ENCODE data around the gene IL3.

Gene IL3

DNA sequence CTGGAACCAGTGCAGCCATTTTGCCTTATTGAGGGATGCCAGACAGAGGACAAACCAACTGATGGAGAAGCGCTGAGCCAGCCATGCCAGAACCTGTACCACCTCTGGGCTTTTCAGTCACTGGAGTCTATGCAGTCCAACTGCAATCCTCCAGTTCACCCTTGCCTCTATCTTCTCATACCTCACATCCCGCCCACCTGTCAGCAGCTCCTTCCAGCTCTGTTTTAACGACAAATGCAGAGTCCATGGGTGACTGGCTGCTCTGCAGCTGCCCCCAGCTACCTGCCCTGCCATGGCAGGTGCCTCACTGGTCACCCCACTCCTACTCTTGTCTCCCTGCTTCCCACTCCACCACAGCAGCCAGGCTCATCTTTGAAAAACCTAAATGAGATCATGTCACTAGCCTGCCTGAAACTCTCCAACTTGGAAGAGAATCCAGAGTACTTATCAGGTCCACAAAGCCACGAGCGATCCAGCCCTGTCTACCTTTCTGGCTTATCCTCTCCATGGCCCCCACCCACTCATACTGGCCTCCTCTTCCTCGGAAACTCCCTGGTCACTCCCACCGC lies 35.0 kb upstream of the IL3 start:
- no peak for DNase-seq

GRCh38 chr5:132026516-132027008 lies 33.9 kb upstream of the IL3 start:
- DNase-seq = no peak

GRCh38 chr5:132027027-132027426 lies 33.4 kb upstream of the IL3 start:
- no peak for DNase-seq

DNA sequence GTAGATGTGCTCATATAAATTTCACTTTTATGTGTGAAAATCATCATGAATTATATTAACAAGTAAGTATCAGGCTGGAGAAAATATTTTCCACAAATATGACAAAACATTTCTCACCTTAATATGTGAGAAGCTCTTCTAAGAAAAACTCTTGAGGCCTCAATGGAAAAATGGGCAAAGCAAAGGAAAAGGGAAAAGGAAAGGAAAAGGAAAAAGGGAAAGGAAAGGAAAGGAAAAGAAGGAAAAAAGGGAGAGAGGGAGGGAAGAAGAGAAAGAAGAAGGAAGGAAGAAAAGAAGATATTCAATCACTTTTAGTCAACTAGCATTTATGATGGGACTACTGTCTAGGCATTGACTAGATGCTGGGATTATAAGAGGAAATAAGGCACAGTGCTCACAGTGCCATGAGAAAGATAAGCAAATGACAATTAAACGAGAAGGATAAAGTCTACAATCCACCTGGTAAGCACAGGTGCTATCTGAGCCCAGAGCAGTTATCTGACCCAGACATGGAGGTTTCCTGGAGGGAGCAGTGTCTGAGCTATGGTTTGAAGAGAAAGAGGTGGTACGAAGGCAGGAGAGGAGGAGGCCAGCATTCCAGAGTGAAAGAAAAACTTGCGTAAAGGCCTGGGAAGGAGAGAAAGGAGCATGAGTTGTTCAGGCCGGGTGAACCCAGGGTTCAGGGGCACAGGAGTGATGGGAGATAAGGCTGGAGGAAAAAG lies 30.7 kb upstream of the IL3 start:
- no peak for DNase-seq

- DNase-seq = no peak
Measured at GRCh38 chr5:132030610-132031009, 29.8 kb upstream of the IL3 start.

- no peak for DNase-seq
Measured at GRCh38 chr5:132032196-132032595, 28.3 kb upstream of the IL3 start.

GRCh38 chr5:132033122-132033521 lies 27.3 kb upstream of the IL3 start:
- DNase-seq = no peak

- DNase-seq = no peak
Measured at GRCh38 chr5:132037353-132037752, 23.1 kb upstream of the IL3 start.

DNA sequence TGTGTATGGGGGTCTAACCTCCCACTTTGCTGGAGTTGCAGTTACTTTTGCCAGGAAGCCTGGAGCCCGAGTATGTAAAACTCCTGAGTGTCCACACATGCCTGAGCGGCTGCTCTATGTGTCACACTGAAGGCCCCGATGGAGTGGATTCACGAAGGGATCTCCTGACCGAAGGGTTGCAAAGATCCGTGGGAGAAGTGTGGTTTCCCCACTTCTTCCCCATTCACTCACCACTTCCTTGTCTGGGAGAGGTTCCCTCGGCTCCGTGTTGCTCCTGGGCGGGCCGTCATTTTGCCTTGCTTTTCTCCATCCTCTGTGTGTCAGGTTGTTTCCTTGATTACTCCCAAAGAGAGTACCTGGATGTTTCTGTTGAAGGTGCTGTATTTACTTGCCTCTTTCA lies 16.2 kb upstream of the IL3 start:
- DNase-seq = peak in 8 of 51 donors; percentile 2 to 34 (median 10)

DNA sequence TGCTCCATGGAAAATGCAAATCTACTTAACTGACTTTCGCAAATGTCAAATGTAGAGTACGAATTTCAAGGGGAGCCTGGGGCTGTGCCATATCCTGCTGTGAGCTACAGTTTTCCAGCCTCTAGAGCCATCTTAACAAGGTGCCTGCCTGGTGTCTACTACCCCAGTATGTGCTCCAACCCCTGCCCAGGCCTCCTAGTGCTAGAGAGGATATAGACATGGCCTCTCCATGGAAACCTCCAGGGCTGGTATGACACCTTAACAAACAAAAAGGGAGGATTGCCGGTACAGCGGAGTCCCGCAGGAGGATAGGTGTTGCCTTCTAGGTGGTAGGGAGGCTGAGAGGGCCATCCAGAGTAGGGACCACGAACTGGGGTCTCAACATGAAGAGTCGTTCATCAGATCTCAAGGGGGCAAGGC lies 13.6 kb upstream of the IL3 start:
- no peak for DNase-seq

DNA sequence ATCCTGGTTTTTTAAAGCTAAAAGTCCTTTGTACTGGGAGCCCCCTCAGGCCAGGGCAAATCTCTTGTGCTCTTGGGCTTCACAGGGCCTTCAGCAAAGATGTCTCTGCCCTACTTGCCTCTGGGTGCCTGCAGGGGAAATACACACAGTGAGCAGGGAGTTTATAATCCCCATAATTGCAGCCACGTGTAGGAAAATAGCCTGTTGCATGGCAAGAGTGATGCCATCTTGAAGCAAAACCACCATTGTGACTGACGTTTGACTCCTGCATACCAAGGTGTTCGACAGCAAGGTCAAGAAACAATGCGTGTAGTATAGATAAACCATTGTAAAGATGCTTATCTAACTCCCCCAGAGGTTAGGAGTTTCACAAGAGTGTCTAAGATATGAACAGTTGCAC lies 11.4 kb upstream of the IL3 start:
- DNase-seq = no peak

DNA sequence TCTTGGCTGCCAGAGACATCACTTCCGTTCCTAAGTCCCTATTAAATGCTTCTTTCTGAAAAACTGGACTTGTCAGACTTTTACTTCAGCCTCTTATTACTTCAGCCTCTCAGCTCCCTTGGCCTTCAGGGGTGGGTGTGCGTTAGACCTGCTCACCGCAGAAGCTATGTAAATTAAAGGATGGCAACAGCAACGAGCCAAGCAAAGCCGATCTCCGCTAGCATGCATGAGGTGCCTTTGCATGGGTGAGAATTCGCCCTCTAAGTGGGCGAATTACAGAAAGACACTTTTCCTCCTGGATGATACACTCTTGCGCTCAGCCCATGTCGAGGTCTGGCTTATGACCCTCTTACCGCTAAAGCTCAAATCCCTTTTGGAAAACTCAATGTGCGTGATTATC lies 10.9 kb upstream of the IL3 start:
- no peak for DNase-seq

GRCh38 chr5:132050136-132050535 lies 10.3 kb upstream of the IL3 start:
- DNase-seq = peak in 18 of 51 donors; percentile 2 to 48 (median 20)

DNA sequence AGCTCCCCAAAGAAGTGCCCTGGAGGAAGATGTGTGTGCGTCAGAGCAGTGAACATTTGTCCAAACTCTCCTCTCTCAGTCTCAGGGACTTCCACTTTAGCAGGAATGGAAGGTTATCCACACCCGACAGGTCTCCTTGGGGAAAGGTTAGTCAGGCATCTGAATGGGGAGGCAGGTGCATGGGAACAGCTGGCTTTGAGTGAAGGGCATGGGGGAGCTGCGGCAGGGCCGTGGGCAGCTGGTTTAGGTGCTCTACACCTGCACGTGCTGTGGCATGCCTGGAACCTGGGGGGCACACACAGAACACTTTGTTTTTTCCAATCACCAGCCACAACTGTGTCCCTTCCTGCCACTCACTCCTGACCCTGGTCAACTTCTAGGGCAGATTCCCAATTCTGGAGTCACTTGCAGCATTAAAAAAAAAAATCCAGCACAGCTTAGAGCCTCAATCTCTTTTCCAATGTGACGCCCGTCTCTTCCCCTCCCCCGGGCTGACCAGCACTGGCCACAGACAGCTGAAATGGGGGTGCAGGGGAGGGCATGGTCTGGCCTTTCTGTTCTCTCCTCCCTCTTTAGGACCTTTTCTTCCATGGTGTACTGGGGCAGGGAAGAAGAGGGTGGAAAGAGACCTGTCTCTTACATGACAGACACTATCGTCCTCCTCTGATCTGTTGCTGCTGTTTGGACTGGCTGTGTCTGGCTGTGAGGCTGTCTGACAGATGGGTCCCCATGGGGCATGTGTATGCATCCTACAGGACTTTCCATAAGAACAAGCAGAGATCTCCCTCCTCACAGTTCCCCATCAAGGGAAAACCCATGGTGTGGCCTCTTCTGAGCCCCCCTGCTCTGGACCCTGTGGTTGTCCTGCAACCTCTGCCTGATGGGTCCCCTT lies 9.5 kb upstream of the IL3 start:
- no peak for DNase-seq

DNA sequence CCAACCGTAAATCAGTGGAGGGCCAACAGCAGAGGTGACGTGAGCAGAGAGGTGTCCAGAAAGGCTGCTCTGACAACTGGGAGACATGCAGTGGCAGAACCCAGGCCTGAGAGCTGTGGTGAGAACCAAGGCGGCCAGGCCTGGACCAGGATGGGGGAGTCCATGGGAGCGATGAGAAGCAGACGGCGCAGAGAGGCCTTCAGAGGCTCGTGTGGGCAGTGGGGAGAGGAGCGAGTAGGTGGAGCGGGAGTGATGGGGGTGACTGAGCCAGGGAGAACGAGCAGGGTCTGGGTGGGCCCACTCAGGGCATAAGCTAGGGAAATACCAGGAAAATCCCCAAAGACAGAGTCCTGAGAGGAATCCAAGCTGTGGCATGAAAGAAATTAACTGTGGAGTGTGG lies 7.9 kb upstream of the IL3 start:
- DNase-seq = no peak

- DNase-seq = no peak
Measured at GRCh38 chr5:132053483-132053882, 7.0 kb upstream of the IL3 start.

GRCh38 chr5:132054031-132054696 lies 6.3 kb upstream of the IL3 start:
- no peak for DNase-seq

DNA sequence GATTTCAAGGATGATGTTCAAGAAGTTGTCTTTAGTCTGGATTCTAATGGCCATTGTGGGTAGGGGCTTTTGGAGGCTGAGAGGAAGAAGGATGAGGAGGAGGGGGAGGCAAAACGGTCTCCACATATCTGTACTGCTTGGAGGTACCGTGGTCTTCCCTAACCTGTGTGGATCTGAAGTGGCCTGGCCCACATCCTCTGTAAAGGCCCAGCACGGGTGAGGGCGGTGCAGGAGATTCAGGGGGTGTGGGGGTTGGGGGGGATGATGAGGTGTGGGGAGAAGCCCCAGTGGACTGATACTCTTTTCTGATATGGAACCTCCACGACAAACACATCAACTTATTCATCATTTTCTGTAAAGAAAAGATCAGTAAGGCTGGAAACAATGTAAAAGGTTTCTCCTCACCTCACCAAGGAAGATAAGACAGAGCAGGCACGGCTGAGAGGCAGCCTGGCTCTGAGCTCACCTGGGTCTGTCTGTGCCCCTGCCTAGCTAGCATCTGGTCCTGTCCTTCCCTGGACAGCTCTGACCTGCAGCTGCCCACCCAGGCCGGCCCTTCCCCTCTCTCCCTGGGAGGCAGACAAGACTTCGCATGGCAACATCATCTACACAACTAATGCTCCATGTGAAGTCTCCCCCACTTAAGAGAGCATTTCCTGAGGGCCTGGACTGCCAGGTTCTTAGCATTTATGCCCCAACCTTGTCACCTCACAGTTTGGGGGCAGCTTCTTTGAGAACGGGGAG lies 5.6 kb upstream of the IL3 start:
- no peak for DNase-seq

- no peak for DNase-seq
Measured at GRCh38 chr5:132055441-132055807, 5.0 kb upstream of the IL3 start.

GRCh38 chr5:132055808-132056609 lies 4.4 kb upstream of the IL3 start:
- DNase-seq = no peak
